RWPE1 (cell line): ENCODE results near the gene CIROP.

Source experiments
- CTCF ChIA-PET: fragments of 350-600 bp; sonication (Branson Sonifier 250); formaldehyde crosslinking; extraction: SDS; loops from one replicate; lab custom pipeline; 2021; lab: Yijun Ruan, JAX
- POLR2A ChIA-PET: fragments of 400-600 bp; formaldehyde crosslinking; extraction: SDS; loops from one replicate; lab custom pipeline; 2020; ENCODE audit warnings: antibody characterized with exemption; ENCODE audit not compliant: low non-redundant PET; lab: Yijun Ruan, JAX
- DNase-seq: peaks from one replicate; pipeline ENCODE4 v3.0.0; 2012; ENCODE audit warnings: low spot score
- H3K27ac ChIP-seq: fragments of 450-650 bp; 2 replicates; pipeline ENCODE4 v1.5.1; 2017
- TF ChIP-seq, protein P1 (sequence below): fragments of 450-650 bp; conservative IDR thresholded peaks from 2 replicates; pipeline ENCODE4 v1.5.1; 2017; ENCODE audit warnings: low read depth, mild to moderate bottlenecking

The CIROP gene

DNA sequence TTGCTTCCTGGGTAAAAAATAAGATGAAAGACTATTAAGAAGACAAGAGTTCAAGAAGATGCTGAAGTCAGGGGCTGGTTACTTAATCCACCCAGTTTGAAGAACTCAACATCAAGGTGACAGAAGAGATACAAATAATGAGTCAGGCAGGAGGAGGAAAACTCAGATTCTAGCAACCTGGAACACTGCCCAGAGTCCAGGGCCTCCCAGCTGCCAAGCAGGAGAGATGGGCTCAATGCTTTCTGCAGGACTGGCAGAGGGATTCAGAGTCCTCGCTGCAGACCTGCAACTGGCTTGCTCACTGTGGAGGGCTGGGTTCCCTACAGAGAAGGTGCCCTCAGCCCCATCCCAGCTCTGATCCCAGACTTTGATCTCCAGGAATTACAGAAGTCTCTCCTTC is 42.9 kb upstream of the CIROP start:
- ChIA-PET POLR2A (no interaction called here), CTCF (interaction anchor here (0.5 to 0.6 kb wide), 2 partner anchors 69 to 1161 kb away, joined by 3 read pairs; no protein-coding TSS in a partner anchor)
- H3K27ac ChIP-seq = peak overlapping the region; percentile 67
- DNase-seq = no peak
- TF ChIP-seq, protein P1, sequence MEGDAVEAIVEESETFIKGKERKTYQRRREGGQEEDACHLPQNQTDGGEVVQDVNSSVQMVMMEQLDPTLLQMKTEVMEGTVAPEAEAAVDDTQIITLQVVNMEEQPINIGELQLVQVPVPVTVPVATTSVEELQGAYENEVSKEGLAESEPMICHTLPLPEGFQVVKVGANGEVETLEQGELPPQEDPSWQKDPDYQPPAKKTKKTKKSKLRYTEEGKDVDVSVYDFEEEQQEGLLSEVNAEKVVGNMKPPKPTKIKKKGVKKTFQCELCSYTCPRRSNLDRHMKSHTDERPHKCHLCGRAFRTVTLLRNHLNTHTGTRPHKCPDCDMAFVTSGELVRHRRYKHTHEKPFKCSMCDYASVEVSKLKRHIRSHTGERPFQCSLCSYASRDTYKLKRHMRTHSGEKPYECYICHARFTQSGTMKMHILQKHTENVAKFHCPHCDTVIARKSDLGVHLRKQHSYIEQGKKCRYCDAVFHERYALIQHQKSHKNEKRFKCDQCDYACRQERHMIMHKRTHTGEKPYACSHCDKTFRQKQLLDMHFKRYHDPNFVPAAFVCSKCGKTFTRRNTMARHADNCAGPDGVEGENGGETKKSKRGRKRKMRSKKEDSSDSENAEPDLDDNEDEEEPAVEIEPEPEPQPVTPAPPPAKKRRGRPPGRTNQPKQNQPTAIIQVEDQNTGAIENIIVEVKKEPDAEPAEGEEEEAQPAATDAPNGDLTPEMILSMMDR = no peak

DNA sequence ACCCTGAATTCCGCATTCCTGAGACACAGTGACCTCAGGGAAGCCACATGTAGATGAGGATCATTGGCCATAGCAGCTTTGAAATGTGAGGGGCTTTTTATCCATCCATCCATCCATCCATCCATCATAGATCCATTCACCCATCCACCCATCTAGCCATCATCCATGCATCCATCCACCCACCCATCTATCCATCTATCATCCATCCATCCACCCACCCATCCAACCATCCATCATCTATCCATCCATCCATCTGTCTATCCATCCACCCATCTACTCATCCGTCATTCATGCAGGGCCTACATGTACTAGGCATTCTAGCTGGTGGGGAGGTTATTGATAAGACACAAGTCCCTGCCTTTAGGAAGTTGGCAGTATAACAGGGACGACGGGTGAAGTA is 42.2 kb upstream of the CIROP start:
- peak overlapping the region; percentile 53 for H3K27ac ChIP-seq
- CTCF ChIA-PET = interaction anchor here (0.5 kb wide), 1 partner anchor 70 kb away, joined by 3 read pairs; no protein-coding TSS in a partner anchor
- TF ChIP-seq, protein P1 = no peak
- POLR2A ChIA-PET = no interaction called here
- DNase-seq = no peak

DNA sequence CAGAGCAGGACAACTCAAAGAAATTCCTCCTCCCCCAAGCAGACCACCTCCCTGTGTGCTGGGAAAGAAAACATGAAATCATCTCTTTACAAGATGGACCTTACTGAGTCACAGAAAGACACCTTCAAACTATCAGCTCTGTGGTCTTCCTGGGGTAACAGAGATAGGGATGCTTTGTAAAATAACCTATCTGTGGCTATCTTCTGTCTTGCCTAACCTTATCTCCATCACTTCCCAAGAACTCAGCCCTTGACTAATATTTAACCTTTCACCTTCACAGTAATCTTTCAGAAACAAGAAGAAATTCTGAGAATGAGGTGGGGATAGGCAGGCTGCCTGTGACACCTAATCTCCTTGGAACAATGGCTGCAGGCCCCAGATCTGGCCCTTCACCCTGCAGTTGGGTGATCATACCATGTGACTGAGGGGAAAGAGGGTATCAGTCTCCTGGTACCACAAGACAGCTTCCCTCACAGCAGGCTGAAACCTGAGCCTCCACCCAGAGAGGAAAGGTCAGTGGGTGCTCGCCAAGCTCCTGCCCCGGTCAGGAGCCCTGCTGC is 41.6 kb upstream of the CIROP start:
- no peak for DNase-seq
- peak overlapping the region; percentile 53 for H3K27ac ChIP-seq
- CTCF ChIA-PET = no interaction called here
- TF ChIP-seq, protein P1 = no peak
- POLR2A ChIA-PET = no interaction called here

DNA sequence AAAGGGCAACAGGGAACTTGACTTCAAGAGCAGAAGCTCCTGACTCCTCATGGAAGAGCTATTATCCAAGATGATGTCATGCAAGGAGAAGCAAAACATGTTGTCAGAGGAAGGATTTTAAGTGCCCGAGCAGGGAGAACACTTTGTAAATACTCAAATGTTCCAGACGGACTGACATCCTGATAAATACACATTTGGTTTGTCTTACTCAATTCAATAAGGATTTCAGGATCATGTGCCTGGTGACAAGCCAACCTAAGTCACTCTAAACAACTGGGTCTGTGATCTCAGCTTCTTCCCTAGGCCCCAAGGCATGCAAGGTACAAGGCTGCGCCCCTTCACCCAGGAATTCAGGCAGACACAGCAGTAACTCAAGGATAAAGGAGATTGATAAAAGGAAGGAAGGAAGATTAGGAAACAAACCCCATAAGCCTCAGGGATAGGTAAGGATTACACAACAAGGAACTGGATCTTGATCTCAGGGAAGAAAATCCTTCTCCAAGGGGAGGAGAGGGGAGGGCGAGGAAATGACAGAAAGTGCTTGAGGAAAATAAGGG is 41.1 kb upstream of the CIROP start:
- no peak overlapping the region; the same call in 1 of the 2 replicates for H3K27ac ChIP-seq
- no peak for DNase-seq
- POLR2A ChIA-PET = no interaction called here
- CTCF ChIA-PET = interaction anchor here (1.6 kb wide), 1 partner anchor 25 kb away, joined by 6 read pairs; no protein-coding TSS in a partner anchor
- TF ChIP-seq, protein P1 = no peak

DNA sequence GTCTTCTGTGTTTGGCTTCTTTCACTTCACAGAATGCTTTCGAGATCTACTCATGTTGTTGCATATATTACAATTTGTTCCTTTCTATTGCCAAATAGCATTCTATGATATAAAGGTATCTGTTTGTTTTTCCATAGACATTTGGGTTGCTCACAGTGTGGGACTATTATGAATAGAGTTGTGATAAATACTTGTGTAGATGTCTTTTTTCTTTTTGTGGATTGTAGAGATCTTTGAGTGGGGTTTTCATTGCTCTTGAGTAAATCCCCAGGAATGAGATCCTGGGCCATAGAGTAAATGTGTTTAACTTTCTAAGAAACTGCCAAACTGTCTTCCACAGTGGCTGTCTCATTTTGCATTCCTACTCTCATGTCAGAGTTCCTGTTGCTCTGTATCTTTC is 39.1 kb upstream of the CIROP start:
- ChIA-PET POLR2A (no interaction called here), CTCF (interaction anchor here (1.2 kb wide), 1 partner anchor 43 kb away, joined by 5 read pairs; no protein-coding TSS in a partner anchor)
- TF ChIP-seq, protein P1 = no peak
- H3K27ac ChIP-seq = no peak overlapping the region
- no peak for DNase-seq

DNA sequence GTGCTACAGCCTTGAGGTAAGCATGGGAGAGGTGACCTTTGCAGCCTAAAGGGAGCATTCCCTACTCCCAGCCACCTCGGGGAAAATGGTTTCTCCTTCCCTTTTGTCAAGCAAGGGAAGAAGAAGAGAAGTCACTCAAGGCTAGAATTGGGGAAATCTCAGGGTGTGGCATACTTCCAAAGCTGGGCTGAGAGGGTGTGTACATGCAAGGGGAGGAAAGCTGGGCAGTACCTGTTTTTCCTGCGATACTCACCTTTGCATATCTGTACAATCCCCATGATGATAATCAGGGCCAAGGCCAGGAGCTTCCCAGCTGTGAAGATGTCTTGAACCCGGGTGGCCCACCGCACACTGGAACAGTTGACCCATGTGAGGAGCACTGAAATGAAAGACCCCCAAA is 38.0 kb upstream of the CIROP start:
- CTCF ChIA-PET = interaction anchor here (0.6 to 1.2 kb wide), 2 partner anchors 39 to 44 kb away, joined by 3 to 5 read pairs; no protein-coding TSS in a partner anchor
- H3K27ac ChIP-seq = peak overlapping the region; percentile 93
- POLR2A ChIA-PET = no interaction called here
- no peak for DNase-seq
- TF ChIP-seq, protein P1 = no peak
